Endodermal cell (in vitro differentiated cells): ENCODE measurements around the gene FHAD1. TPM values are rescaled to one million over a fixed set of nuclear protein-coding genes. Genes with fewer than 3 reads are reported as not detected.

Experiments
- DNase-seq: peaks from one replicate; pipeline ENCODE4 v3.0.0-alpha.2; 2017
- H3K27ac ChIP-seq: 2 replicates; pipeline ENCODE4 v1.5.1; 2013; ENCODE audit warnings: mild to moderate bottlenecking, low read depth, low read length, moderate library complexity
- H3K27me3 ChIP-seq: 2 replicates; pipeline ENCODE4 v1.6.1; 2013; ENCODE audit warnings: mild to moderate bottlenecking, low read length, moderate library complexity; ENCODE audit not compliant: insufficient read depth, control insufficient read depth, poor library complexity, severe bottlenecking
- H3K36me3 ChIP-seq: 2 replicates; pipeline ENCODE4 v1.7.0; 2013; ENCODE audit warnings: mild to moderate bottlenecking, low read length, moderate library complexity; ENCODE audit not compliant: control insufficient read depth, insufficient read depth
- H3K4me1 ChIP-seq: one replicate; pipeline ENCODE4 v1.7.0; 2013; ENCODE audit warnings: low read length; ENCODE audit not compliant: control insufficient read depth, insufficient read depth
- H3K4me3 ChIP-seq: 2 replicates; pipeline ENCODE4 v1.5.1; 2013; ENCODE audit warnings: mild to moderate bottlenecking, low read length, moderate library complexity
- H3K9ac ChIP-seq: 2 replicates; pipeline ENCODE4 v1.6.1; 2013; ENCODE audit warnings: mild to moderate bottlenecking, low read length, moderate library complexity; ENCODE audit not compliant: poor library complexity, severe bottlenecking; ENCODE audit errors: extremely low read depth
- H3K9me3 ChIP-seq: 2 replicates; pipeline ENCODE4 v1.6.1; 2013; ENCODE audit warnings: mild to moderate bottlenecking, low read length, moderate library complexity; ENCODE audit not compliant: control insufficient read depth
- H3K27ac Mint-ChIP-seq: 2 replicates; pipeline ENCODE4 v1.8.0; 2020; ENCODE audit warnings: mixed read lengths
- H3K27me3 Mint-ChIP-seq: 2 replicates; pipeline ENCODE4 v1.8.0; 2021; ENCODE audit warnings: mild to moderate bottlenecking, mixed read lengths; ENCODE audit not compliant: insufficient read depth
- H3K36me3 Mint-ChIP-seq: 2 replicates; pipeline ENCODE4 v1.8.0; 2020; ENCODE audit warnings: low read depth, mixed read lengths
- H3K4me1 Mint-ChIP-seq: 2 replicates; pipeline ENCODE4 v1.8.0; 2020; ENCODE audit warnings: mixed read lengths
- H3K4me3 Mint-ChIP-seq: 2 replicates; pipeline ENCODE4 v1.8.0; 2020; ENCODE audit warnings: mild to moderate bottlenecking, moderate library complexity, mixed read lengths
- H3K9me3 Mint-ChIP-seq: 2 replicates; pipeline ENCODE4 v1.8.0; 2020; ENCODE audit warnings: mild to moderate bottlenecking, mixed read lengths
- WGBS, 2 experiments: methylation state at CpG; one replicate each; pipeline versions ENCODE4 v1.1.5 to v1.1.7; 2013; ENCODE audit warnings: missing lambda C conversion rate in 2 of 2, mixed read lengths in 1 of 2; ENCODE audit not compliant: insufficient coverage in 1 of 2, insufficient read length in 1 of 2; 5-methylcytosine and 5-hydroxymethylcytosine counted together
- total RNA-seq, 2 donors: library from RNA; stranded (reverse); fragmentation: NEBNext Ultra II Directional in 1 of 2; extraction: Animal tissue kit (Norgen Biotek cat#: 25700) in 1 of 2; gene quantifications; 2 replicates in 1 of 2; 3 replicates in 1 of 2; pipeline ENCODE4 v1.2.1, GENCODE V29; 2021
- TF ChIP-seq, protein P1 (sequence below): fragments of 200-600 bp; sonication (generic); conservative IDR thresholded peaks from 2 replicates; pipeline ENCODE4 v1.5.0; 2021; ENCODE audit warnings: antibody characterized with exemption, mild to moderate bottlenecking

Gene FHAD1
- total RNA-seq, 2 donors from 2014 or later: 2.9 to 3.6 TPM

DNA sequence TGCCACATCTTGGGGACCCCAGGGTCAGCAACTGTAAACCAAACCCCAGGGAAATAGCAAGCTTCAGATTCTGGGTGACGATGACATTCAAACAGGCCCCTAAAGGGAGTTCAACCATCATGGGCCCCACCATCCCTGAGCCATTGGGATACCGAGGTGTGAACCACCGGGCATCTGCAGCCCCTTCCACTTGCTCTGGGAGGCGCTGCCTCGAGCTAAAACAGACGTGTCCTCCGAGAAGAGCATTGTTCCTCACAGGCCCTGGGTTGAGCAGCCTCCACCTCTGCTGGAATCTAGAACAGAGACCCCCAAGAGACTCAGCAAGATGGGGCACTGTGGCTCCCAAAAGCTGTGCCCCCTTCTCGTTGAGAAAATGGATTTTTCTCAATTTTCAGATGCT, 143.6 kb downstream of the FHAD1 start:
- Histone ChIP-seq H3K9me3 (no peaks in the 10 kb centered on the region), H3K4me1 (peaks cover 2% of the 10 kb centered on the region), H3K4me3 (no peak overlapping the region), H3K9ac (no peak overlapping the region), H3K27ac (no peak overlapping the region), H3K36me3 (no peaks in the 10 kb centered on the region), H3K27me3 (peaks cover 9% of the 10 kb centered on the region)
- 91 to 92% methylated on average over 8 of the region's 8 CpGs for WGBS, 2 experiments
- TF ChIP-seq, protein P1, sequence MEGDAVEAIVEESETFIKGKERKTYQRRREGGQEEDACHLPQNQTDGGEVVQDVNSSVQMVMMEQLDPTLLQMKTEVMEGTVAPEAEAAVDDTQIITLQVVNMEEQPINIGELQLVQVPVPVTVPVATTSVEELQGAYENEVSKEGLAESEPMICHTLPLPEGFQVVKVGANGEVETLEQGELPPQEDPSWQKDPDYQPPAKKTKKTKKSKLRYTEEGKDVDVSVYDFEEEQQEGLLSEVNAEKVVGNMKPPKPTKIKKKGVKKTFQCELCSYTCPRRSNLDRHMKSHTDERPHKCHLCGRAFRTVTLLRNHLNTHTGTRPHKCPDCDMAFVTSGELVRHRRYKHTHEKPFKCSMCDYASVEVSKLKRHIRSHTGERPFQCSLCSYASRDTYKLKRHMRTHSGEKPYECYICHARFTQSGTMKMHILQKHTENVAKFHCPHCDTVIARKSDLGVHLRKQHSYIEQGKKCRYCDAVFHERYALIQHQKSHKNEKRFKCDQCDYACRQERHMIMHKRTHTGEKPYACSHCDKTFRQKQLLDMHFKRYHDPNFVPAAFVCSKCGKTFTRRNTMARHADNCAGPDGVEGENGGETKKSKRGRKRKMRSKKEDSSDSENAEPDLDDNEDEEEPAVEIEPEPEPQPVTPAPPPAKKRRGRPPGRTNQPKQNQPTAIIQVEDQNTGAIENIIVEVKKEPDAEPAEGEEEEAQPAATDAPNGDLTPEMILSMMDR: peak; percentile 53
- DNase-seq: peak; percentile 64
- Mint-ChIP-seq H3K36me3 (no peaks in the 10 kb centered on the region), H3K9me3 (no peaks in the 10 kb centered on the region), H3K4me3 (no peak overlapping the region), H3K27me3 (peaks cover 36% of the 10 kb centered on the region), H3K27ac (no peak overlapping the region), H3K4me1 (peaks cover 15% of the 10 kb centered on the region)

DNA sequence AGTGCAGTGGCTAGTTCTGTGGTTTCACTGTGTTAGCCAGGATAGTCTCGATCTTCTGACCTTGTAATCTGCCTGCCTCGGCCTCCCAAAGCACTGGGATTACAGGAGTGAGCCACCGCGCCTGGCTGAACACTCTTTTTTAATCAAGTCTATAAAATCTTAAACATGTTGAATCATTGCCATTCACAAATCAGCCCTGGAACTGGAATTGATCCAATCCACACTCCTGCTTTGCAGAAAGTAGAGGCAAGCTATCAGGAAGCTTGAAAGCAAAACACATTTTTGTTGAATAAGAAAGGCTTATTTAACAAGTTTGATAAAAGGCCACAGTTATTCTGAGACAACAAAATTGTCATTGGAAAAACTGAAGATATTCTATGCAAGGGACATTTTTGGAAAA, 144.3 kb downstream of the FHAD1 start:
- H3K36me3 Mint-ChIP-seq: no peaks in the 10 kb centered on the region
- TF ChIP-seq, protein P1: no peak
- no peak overlapping the region for H3K4me3 Mint-ChIP-seq
- H3K9ac ChIP-seq: no peak overlapping the region
- H3K36me3 ChIP-seq: no peaks in the 10 kb centered on the region
- 85 to 94% methylated on average over 4 of the region's 4 CpGs for WGBS, 2 experiments
- H3K27me3 ChIP-seq: peaks cover 2% of the 10 kb centered on the region
- no peaks in the 10 kb centered on the region for H3K9me3 Mint-ChIP-seq
- no peak overlapping the region for H3K4me3 ChIP-seq
- H3K27ac Mint-ChIP-seq: no peak overlapping the region
- DNase-seq: no peak
- no peaks in the 10 kb centered on the region for H3K9me3 ChIP-seq
- H3K4me1 ChIP-seq: peaks cover 2% of the 10 kb centered on the region
- peaks cover 15% of the 10 kb centered on the region for H3K4me1 Mint-ChIP-seq
- no peak overlapping the region for H3K27ac ChIP-seq
- H3K27me3 Mint-ChIP-seq: peaks cover 29% of the 10 kb centered on the region

DNA sequence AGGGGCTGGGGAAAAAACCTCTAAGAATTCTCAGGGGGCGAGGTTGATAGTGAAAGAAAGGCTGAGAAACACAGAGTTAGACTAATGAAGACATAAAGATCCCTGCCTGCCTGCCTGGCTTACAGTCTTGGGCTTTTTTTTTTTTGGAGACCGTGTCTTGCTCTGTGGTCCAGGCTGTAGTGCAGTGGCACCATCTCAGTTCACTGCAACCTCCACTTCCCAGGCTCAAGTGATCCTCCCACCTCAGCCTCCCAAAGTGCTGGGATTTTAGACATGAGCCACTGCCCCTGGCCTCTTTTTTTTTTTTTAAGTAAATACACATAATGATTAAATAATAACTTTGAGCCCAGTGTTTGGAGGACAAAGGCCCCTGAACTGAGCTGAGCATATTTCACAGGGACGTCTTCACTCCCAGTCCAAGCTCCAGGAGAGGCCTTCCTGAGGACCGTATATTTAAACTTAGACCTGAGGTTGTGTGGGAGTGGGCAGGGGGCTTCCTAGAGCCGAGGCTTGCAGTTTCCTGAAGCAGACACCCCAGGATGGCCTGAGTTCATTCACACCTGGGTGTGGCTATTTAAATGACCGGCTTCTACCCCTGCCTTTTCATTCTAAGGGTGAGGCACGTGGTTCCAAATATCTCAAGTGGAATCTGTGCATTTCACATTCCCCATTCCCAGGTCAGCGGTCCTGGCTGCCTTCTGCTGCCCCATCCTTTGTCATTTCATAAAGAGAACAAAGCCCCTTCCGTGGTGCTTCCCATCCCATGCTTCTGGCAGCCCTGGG, 146.6 kb downstream of the FHAD1 start:
- Histone ChIP-seq H3K36me3 (no peaks in the 10 kb centered on the region), H3K27ac (no peak overlapping the region), H3K27me3 (no peaks in the 10 kb centered on the region), H3K4me3 (no peak overlapping the region), H3K9me3 (no peaks in the 10 kb centered on the region), H3K4me1 (no peaks in the 10 kb centered on the region), H3K9ac (no peak overlapping the region)
- Mint-ChIP-seq H3K27ac (no peak overlapping the region), H3K4me3 (no peak overlapping the region), H3K36me3 (no peaks in the 10 kb centered on the region), H3K9me3 (peaks cover 5% of the 10 kb centered on the region), H3K27me3 (peaks cover 9% of the 10 kb centered on the region), H3K4me1 (peaks cover 7% of the 10 kb centered on the region)
- DNase-seq: no peak
- TF ChIP-seq, protein P1: no peak
- 52 to 59% methylated on average over 6 to 9 of the region's 9 CpGs for WGBS, 2 experiments
